C4-2B (cell line): Measurements from ENCODE around the gene APPL2.

Experiments used
- H3K27ac ChIP-seq: fragments of 450-650 bp; 2 replicates; pipeline ENCODE4 v1.5.1; 2017
- ZFX ChIP-seq: fragments of 450-650 bp; IDR thresholded peaks from 2 replicates; pipeline ENCODE4 v1.6.1; 2017
- TF ChIP-seq, protein P1 (sequence below): fragments of 450-650 bp; conservative IDR thresholded peaks from 2 replicates; pipeline ENCODE4 v1.5.1; 2017; ENCODE audit warnings: mild to moderate bottlenecking

The APPL2 gene

DNA sequence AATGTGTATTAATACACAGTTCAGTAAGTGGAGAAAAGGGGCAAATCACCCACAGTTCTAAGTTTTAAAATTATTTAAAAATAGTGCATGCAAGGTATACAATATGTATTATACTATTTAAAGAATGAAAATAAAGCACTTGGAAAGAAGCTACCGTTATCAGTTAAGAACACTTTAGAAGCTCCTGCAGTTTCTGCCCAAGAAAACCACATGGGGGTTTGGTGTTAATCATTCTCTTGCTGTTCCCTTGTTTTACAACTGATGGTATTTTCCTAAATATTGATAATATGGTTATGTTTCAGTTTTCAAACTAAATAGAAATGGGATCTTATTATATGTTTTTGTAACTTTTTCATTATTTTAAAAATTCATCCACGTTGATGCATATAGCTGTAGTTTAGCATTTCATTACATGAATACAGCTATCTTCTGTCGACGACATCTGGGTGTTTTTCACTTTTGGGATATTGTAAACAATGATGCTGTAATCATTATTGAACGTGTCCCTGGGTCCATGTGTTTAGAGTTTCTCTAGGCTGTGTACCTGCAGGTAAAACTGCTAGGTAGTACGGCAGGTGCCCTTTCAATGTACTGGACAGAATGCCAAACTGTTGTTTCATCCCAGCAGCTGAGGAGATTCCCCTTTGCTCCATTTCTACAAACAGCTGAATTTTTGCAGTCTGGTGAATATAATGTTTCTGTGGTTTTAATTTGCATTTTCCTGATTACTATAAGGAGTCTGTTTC lies 64.1 kb downstream of the APPL2 start:
- no peak overlapping the region for H3K27ac ChIP-seq
- TF ChIP-seq, protein P1, sequence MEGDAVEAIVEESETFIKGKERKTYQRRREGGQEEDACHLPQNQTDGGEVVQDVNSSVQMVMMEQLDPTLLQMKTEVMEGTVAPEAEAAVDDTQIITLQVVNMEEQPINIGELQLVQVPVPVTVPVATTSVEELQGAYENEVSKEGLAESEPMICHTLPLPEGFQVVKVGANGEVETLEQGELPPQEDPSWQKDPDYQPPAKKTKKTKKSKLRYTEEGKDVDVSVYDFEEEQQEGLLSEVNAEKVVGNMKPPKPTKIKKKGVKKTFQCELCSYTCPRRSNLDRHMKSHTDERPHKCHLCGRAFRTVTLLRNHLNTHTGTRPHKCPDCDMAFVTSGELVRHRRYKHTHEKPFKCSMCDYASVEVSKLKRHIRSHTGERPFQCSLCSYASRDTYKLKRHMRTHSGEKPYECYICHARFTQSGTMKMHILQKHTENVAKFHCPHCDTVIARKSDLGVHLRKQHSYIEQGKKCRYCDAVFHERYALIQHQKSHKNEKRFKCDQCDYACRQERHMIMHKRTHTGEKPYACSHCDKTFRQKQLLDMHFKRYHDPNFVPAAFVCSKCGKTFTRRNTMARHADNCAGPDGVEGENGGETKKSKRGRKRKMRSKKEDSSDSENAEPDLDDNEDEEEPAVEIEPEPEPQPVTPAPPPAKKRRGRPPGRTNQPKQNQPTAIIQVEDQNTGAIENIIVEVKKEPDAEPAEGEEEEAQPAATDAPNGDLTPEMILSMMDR = no peak
- TF ChIP-seq ZFX = no peak

DNA sequence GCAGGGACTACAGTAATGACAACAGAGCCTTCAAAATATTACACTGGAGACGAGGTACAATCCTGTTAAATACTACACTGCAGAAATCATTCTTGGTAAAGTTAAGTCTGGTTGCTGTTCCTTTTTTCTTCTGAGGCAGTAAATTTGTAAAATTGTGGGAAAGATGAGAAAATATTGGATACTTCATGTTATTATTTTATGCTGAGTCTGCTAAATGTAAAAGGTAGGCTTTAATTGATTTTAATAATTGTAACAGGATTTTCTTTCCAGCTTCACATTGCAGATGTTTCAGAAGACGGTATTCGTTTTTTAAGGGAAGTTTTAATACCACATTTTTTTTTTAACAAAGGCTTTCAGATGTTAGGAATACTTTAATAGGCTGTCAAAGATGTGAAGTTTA lies 65.8 kb downstream of the APPL2 start:
- no peak for TF ChIP-seq ZFX
- TF ChIP-seq, protein P1 = no peak
- no peak overlapping the region for H3K27ac ChIP-seq

DNA sequence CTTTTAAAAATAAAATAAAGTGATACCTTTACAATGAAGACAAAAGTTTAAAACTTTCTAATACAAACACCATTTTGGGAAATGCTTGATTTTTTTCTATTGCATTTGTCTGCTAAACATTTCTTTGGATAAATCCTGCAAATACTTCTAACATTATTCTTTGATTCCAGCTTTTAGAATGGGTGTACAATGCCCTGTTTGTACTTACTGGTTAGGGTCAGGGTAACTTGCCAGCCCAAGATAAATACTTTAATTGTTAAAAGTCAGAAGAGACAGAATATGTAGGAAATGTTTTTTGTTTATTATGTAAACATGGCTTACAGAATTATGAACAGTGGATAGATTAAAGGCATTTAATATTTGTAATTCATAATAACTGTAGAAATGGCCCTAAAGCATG lies 68.0 kb downstream of the APPL2 start:
- TF ChIP-seq, protein P1 = no peak
- no peak for TF ChIP-seq ZFX
- no peak overlapping the region for H3K27ac ChIP-seq

DNA sequence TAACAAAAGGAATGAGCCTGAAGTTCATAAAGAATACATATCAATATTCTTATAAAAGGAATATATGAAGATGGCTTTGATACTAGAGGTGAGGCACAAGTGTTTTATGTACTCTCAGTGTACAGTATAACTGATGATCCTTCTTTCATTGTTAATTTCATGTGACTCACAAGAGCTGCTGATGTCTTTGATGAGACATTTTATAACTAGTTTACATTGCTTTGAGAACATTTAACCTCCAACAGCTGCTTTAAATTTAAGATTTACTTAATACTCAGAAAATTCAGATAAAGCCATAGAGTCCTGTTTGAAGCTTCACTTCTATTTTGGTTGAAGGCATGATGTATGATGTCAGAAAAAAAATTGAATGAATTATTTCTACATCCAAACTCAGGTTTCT lies 68.6 kb downstream of the APPL2 start:
- no peak overlapping the region for H3K27ac ChIP-seq

DNA sequence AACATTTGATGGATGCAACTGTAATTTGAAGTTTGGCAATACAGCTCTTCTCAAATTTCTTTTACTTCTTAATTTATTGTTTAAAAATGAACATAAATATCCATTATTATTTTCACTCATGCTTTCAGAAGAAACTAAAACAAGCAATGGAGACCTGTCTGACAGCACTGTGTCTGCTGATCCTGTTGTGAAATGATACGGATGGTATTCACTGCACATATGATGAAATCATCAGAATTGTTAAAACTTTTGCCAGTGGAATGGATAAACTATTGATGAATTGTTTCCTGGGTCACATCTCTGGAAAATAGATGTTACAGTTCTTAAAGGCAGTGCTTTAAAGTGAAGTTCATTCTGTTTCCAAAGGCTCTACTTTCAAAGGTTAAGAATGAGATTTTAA lies 69.2 kb downstream of the APPL2 start:
- H3K27ac ChIP-seq = no peak overlapping the region
- no peak for TF ChIP-seq ZFX
- TF ChIP-seq, protein P1 = no peak

More for the DNA sequence above, 68.6 kb downstream of the APPL2 start:
- no peak for TF ChIP-seq ZFX

DNA sequence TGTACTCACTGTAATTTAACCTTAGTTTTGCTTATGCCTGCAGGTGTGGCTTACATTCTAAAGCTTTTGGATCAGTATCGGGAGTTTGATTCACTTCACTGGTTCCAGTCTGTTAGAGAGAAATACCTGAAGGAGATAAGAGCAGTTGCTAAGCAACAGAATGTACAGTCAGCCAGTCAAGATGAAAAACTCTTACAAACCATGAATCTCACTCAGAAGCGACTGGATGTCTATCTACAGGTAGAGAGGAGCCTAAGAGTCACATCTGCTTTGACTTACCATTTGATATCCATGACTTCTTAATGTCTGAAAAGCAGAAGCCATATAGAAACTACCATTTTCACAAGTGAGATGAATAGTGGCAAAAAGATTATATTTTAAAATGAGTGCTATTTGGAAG lies 71.9 kb downstream of the APPL2 start:
- TF ChIP-seq, protein P1 = no peak
- no peak overlapping the region for H3K27ac ChIP-seq

DNA sequence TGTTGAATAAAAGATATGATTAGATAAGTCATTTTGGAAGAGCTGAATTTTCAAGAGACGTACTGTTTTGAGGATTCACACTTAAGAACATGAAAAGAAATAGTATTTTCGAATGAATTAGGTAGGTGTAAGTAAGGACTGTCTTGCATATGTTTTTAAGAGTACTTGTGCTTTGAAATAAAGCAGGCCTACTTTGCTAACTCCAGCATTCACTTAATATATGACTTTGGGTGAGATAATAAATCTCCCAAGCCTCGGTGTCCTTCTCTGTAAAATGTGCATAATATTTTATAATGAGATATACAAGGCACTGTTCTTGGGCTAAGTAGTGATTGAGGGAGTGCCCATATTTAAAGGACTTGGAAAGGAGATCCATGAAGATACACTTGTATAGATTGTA lies 73.8 kb downstream of the APPL2 start:
- no peak overlapping the region for H3K27ac ChIP-seq
- TF ChIP-seq, protein P1 = no peak
- no peak for TF ChIP-seq ZFX

DNA sequence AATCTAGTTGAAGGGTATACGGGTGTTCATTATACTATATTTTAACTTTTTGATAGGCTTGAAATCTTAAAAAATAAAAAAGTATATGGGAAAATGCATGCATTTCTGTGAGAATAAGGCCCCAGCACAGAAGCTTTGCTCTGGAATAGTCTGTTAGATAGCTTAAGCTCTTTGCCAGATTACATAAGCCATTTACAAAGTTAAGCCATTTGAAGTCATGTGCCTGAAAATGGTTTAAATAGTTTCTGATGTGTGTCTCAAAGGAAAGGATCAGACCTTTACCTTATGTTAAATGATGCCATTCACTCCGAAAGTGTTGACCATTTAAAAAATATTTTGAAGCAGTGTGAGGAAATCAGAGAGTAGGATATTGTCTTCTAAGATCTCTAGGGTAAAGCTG lies 77.1 kb downstream of the APPL2 start:
- no peak overlapping the region for H3K27ac ChIP-seq
- TF ChIP-seq, protein P1 = no peak
- TF ChIP-seq ZFX = no peak
